Astrocyte (in vitro differentiated cells and primary cell): ENCODE data around the gene SHC1.

Source experiments
- CTCF ChIP-seq: IDR thresholded peaks from 2 replicates; pipeline ENCODE4 v1.5.1; 2011; ENCODE audit warnings: low read depth, mild to moderate bottlenecking, inconsistent platforms, low read length, moderate library complexity; ENCODE audit not compliant: insufficient read depth
- EZH2 ChIP-seq: IDR thresholded peaks from 2 replicates; pipeline ENCODE4 v1.6.1; 2012; ENCODE audit warnings: mild to moderate bottlenecking, low read length, inconsistent platforms; ENCODE audit not compliant: insufficient read depth

- no peak for TF ChIP-seq EZH2
- TF ChIP-seq CTCF, result no peak
Observed at GRCh38 chr1:154962795-154963330, 7.7 kb downstream of the SHC1 start.
